Medulla oblongata (tissue), 1 donor: ENCODE measurements around the gene SLC25A21.
"Not testable (repeated sequence)": the region's sequence is repeated elsewhere in the genome, so short reads cannot be mapped to it uniquely, and the experiment has no call there.

Experiments used
- DNase-seq: peaks from one replicate; pipeline ENCODE4 v3.0.0-alpha.2; 2015; ENCODE audit errors: extremely low spot score

SLC25A21 gene

DNA sequence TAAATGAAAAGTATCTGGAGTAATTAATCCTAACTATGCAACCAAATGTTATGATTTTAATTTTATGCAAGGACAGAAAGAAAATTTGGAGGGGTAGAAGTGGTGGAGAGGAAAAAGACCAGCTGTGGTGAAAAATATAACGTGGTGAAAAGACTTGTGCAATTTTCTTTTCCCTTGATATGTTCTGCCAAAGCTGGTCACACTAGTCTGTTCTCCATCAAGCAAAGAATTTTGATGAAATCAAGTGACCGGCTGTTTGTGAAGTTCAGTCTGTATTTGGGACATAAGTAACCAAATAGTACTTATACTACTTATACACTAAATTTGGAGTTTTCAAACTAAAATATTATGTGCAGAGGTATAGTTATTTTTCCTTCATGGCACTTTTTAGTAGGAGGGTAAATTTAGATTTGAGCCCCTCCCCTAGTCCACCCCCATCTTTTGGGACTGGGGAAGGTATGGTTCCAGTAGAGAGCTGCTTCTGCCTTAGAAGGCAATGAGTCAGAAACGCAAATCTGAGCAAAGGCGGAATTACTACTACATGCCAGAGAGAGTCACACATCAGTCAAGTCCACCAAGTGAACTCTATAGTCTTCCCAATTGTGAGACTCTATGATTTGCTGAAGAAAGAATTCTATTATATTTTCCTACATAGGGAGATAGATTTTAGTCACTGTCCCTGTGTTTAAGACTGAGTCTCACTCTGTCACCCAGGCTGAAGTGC lies 229.7 kb downstream of the SLC25A21 start:
- DNase-seq: peak; percentile 3

- DNase-seq: peak; percentile 68
Measured at GRCh38 chr14:36941783-36942521, 230.5 kb downstream of the SLC25A21 start.

- no peak for DNase-seq
Measured at GRCh38 chr14:36940476-36940875, 231.9 kb downstream of the SLC25A21 start.

- no peak for DNase-seq
Measured at GRCh38 chr14:36939265-36939664, 233.1 kb downstream of the SLC25A21 start.

- DNase-seq: no peak
Measured at GRCh38 chr14:36938678-36939077, 233.7 kb downstream of the SLC25A21 start.

- no peak for DNase-seq
Measured at GRCh38 chr14:36935976-36936678, 236.3 kb downstream of the SLC25A21 start.

DNA sequence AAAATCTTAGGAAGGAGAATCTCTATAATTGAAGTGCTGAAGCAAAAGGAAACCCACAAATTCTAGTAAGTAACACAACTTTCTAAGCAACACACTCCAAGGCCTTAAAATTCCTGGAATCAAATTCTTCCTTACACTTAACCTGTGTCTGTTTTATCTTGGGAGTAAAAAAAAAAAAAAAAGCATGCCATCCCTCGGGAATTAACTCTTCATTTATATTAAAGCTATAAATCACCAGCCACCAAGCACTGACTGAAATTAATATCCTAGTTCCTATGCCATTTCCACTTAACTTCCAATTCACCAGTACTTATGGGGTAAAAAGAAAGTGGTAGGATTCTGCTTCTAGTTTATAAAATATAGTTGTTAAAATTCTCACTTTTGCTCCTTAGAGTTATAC lies 238.1 kb downstream of the SLC25A21 start:
- no peak for DNase-seq

DNA sequence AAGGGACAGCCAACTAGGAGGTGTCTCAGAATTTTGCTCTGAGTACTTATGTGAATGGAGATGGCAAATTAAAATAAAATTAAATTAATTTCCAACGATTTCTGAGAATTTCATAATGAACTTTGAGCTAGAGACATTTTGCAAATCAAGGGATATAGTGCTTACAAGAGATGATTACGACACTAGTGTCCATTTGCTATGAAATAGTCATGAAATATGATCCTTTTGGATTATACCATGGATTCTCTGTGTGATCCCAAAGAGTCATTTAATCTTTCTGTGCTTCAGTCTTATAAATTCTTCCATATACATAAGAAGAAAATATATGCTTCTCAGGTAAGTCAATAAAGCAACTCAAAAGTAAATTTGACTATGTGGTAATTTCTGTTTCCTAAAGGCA lies 240.6 kb downstream of the SLC25A21 start:
- no peak for DNase-seq

DNA sequence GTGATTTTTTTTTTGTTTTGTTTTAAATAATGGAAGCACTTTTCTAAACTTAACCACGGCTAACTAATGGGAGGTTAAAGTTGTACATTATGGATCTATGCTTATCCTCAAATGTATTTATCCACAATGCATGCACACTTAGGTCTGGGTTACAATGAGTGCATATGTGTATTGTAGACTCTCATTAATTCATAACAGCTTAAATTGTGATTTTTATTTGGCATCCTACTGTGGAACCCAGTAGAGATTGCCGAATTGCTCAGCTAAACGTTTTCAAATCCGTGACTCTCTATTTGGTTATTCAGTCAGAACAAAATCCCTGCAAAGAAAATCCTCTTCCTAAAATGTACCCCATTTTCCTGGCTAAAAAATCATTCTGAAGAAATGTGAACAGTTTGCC lies 244.0 kb downstream of the SLC25A21 start:
- DNase-seq: no peak

- no peak for DNase-seq
Measured at GRCh38 chr14:36925094-36925493, 247.3 kb downstream of the SLC25A21 start.

- no peak for DNase-seq
Measured at GRCh38 chr14:36916668-36917067, 255.7 kb downstream of the SLC25A21 start.

DNA sequence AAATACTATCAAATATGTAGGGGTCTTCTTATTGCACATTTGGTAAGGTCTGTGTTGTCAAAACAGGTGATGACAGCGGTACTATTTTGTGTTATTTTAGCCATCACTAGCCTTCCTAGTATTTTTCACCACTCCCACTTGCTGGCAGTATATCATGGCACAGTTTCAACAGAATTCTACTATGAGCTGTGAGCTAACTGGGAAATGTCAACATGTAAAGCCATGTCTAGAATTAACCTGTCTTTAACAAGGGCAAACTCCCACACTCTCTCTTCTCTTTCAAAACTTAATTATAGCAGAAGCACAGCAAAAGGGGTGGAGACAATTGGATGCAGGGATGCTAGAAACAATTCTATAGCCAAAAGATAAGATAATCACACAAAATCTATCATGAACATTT lies 257.3 kb downstream of the SLC25A21 start:
- no peak for DNase-seq

DNA sequence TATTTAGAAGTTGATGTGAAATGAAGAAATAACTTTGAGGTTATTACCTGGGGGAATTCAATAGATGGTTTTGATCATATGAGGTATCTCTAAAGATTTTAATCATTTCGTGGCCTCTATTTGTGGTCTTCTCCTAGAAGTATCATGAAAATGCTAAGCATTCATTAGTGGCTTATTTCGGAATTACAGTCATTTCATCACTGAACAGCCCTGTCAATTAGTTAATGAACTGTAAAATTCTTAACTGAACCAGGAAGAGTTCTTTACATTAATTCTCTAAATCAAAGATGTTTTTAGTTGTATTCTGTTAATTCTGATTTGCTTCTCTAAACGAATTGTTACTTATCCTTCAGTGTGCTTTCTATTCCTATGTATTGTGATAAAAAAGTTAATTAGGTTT lies 261.8 kb downstream of the SLC25A21 start:
- no peak for DNase-seq

DNA sequence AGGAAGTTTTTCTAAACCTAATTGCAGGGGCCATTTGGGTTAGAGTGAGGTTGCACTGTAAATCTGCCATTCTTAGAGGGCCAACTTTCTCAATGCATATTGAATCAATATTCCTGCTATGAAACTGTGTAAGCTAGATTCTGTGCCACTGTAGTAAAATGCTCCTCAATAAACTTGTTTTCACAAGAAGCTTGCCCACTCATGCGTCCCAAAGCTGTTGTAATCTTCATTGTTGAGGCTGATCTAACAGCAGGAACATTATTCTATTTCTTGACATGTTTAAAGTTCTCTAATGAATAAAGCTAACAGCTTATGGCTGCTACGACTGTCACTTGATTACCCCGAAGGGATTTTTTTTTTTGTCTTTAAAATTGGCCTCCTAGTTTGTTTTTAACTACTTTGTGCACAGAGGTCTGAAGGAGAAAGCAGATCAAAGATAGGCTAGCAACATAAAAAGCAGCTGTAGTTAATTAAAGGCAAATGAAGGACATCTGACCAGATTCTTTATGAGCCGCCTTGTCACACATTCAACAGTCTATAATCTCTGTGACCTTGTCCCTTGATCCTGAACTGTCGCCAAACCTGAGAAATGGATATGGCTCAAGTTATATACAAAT lies 267.0 kb downstream of the SLC25A21 start:
- DNase-seq: no peak

DNA sequence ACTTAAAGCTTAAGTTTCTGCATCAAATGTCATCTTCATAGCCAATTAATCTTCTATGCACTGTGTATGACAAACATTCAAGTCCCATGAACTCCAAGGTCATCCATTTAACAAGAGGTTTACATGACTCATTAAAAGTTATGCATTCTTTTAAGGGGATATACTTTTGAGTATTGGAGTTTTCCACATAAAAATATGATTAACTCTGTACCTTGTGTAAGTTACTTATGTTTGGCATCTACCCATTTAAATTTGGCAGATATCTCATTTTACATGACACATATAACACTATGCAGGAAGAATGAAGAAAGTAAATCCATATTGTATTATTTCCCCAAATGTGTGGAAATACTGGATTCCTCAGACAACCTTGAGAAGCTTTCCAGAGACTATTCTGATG lies 270.5 kb downstream of the SLC25A21 start:
- no peak for DNase-seq

DNA sequence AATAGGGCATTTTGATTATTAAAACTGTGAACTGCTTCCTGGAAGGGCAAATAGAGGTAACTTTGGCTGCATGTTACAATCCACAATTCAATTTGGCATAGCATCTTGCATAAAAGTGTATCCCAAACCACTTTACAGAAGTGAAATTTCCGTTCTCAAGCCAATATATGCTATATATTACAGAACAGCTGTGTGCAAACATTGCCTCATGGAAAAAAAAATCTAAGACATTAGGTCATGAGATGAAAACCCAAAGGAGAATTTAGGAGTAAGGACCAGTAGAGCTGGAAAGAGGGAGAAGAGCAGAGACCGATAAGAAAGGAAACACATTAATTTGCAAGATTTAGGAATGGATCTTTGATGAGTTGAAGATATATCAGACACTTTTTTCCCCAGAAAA lies 271.6 kb downstream of the SLC25A21 start:
- DNase-seq: no peak

DNA sequence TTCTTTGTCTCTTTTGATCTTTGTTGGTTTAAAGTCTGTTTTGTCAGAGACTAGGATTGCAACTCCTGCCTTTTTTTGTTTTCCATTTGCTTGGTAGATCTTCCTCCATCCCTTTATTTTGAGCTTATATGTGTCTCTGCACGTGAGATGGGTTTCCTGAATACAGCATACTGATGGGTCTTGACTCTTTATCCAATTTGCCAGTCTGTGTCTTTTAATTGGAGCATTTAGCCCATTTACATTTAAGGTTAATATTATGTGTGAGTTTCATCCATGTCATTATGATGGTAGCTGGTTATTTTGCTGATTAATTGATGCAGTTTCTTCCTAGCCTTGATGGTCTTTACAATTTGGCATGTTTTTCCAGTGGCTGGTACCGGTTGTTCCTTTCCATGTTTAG lies 276.1 kb downstream of the SLC25A21 start:
- not testable (repeated sequence) for DNase-seq

DNA sequence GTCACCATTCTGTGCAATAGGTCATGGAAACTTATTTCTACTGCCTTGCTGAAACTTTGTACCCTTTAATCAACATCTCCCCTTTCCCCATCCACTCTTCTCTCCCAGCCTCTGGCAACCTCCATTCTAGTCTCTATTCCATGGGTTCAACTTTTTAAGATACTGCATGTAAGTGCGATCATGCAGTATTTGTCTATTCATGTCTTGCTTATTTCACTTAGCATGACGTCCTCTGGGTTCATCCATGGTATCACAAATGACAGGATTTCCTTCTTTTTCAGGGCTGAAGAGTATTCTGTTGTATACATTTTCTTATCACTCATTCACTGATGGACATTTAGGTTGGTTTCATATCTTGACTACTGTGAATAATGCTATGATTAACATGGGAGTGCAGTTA lies 288.4 kb downstream of the SLC25A21 start:
- no peak for DNase-seq

- DNase-seq: no peak
Measured at GRCh38 chr14:36880276-36880675, 292.1 kb downstream of the SLC25A21 start.

DNA sequence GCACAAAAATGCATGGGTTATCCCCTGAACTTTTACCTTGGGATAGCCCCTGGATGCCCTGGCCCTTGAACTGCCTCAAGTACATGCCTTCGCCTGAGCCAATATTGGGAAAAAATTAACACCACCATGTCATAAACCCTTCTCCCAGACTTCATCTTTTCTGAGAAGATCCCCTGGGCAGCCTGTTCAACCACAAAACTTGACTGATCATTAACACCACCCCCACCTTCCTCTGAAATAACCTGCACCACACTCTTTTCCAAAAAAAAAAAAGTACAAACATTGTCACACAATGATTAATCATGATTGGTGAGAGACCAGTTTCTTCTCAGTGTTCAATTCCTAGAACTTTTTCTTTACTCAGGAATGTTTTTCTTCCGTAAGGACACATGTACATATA lies 292.8 kb downstream of the SLC25A21 start:
- no peak for DNase-seq

- no peak for DNase-seq
Measured at GRCh38 chr14:36874396-36875138, 297.8 kb downstream of the SLC25A21 start.

GRCh38 chr14:36870776-36871175 lies 301.6 kb downstream of the SLC25A21 start:
- no peak for DNase-seq
